Breast epithelium (tissue), 3 donors: ENCODE results near the gene CACNG4.

Experiments
- CTCF ChIP-seq, 3 donors: fragments of 450-650 bp; IDR thresholded peaks; one replicate each; pipeline ENCODE4 v1.5.1; 2016 to 2017; ENCODE audit warnings: antibody characterized with exemption in 3 of 3, mild to moderate bottlenecking in 3 of 3, moderate library complexity in 3 of 3
- POLR2A ChIP-seq: fragments of 450-650 bp; IDR thresholded peaks from one replicate; pipeline ENCODE4 v1.6.1; 2016; ENCODE audit warnings: antibody characterized with exemption, mild to moderate bottlenecking, moderate library complexity

- TF ChIP-seq CTCF (IDR thresholded peaks at IDR 0.05) (no peak), POLR2A (no peak)
Measured at GRCh38 chr17:67013891-67014290, 49.4 kb downstream of the CACNG4 start.
